Transverse colon (tissue), 4 donors: ENCODE measurements around the gene CPNE1. TPM values are rescaled to one million over a fixed set of nuclear protein-coding genes. Genes with fewer than 3 reads are reported as not detected.

Experiments
- DNase-seq: peaks from one replicate; pipeline ENCODE4 v3.0.0-alpha.2; 2019
- H3K27ac ChIP-seq, 4 donors: fragments of 200-600 bp; sonication (generic); 2 replicates each; pipeline ENCODE4 v1.5.1; 2016 to 2018; ENCODE audit warnings: inconsistent platforms in 4 of 4
- H3K27me3 ChIP-seq: fragments of 200-600 bp; sonication (generic); 2 replicates; pipeline ENCODE4 v1.5.1; 2017; ENCODE audit warnings: inconsistent platforms
- H3K36me3 ChIP-seq, 4 donors: fragments of 200-600 bp; sonication (generic); 2 replicates each; pipeline ENCODE4 v1.5.1; 2017 to 2019; ENCODE audit warnings: inconsistent platforms in 4 of 4
- H3K4me1 ChIP-seq, 4 donors: fragments of 200-600 bp; sonication (generic); 2 replicates each; pipeline ENCODE4 v1.5.1; 2017 to 2020; ENCODE audit warnings: inconsistent platforms in 4 of 4
- H3K4me3 ChIP-seq, 4 donors: fragments of 200-600 bp; sonication (generic); 1 replicate in 1 of 4; 2 replicates in 3 of 4; pipeline versions ENCODE4 v1.5.1 to v1.6.1; 2017 to 2019; ENCODE audit warnings: inconsistent platforms in 4 of 4
- H3K9me3 ChIP-seq, 2 donors: fragments of 200-600 bp; sonication (generic); 2 replicates each; pipeline ENCODE4 v1.5.1; 2017 to 2019; ENCODE audit warnings: inconsistent platforms in 2 of 2
- EP300 ChIP-seq: sonication (generic); formaldehyde crosslinking; IDR thresholded peaks from one replicate; pipeline ENCODE4 v1.6.1; 2017; ENCODE audit warnings: antibody characterized with exemption, low read depth
- POLR2A ChIP-seq: fragments of 450-650 bp; IDR thresholded peaks from one replicate; pipeline ENCODE4 v1.6.1; 2016; ENCODE audit warnings: antibody characterized with exemption, mild to moderate bottlenecking, moderate library complexity
- POLR2AphosphoS5 ChIP-seq, 3 donors: sonication (generic); formaldehyde crosslinking; IDR thresholded peaks; one replicate each; pipeline ENCODE4 v1.6.1; 2016; ENCODE audit warnings: antibody characterized with exemption in 3 of 3
- WGBS, 2 donors: methylation state at CpG; one replicate each; pipeline ENCODE4 v1.1.5; 2018; ENCODE audit warnings: low coverage in 1 of 2; 5-methylcytosine and 5-hydroxymethylcytosine counted together
- in situ Hi-C, 4 donors: fragments of 200-750 bp; cut with MboI; loops; one replicate each; pipeline versions ENCODE4 v1.15.0 to v1.15.1; 2017; ENCODE audit warnings: low sequenced_read_pairs in 3 of 4, low pct_ligation_motif_present in 1 of 4, low pct_unique_long_range_greater_than_20kb in 1 of 4
- intact Hi-C: fragments of 100-400 bp; cut with DNase I; formaldehyde crosslinking; loops from one replicate; pipeline ENCODE4 v1.15.1; 2023; ENCODE audit warnings: low total_unique reads
- total RNA-seq, 4 donors: library from RNA; depleted of rRNA; stranded (reverse); fragments of >200 nt; gene quantifications; one replicate each; pipeline ENCODE4 v1.1.0, GENCODE V29; 2016
- TF ChIP-seq, protein P1 (sequence below), 5 experiments: fragments of 200-600 bp in 3 of 5; fragments of 450-650 bp in 2 of 5; sonication (generic) in 3 of 5; IDR thresholded peaks; 1 replicate in 2 of 5; 2 replicates in 3 of 5; pipeline ENCODE4 v1.5.1; 2016 to 2017; ENCODE audit warnings: antibody characterized with exemption in 5 of 5, inconsistent platforms in 3 of 5, mild to moderate bottlenecking in 2 of 5, moderate library complexity in 1 of 5

Gene CPNE1
- total RNA-seq, 4 donors from 2014 or later, result 67.7 to 225 (median 132) TPM

DNA sequence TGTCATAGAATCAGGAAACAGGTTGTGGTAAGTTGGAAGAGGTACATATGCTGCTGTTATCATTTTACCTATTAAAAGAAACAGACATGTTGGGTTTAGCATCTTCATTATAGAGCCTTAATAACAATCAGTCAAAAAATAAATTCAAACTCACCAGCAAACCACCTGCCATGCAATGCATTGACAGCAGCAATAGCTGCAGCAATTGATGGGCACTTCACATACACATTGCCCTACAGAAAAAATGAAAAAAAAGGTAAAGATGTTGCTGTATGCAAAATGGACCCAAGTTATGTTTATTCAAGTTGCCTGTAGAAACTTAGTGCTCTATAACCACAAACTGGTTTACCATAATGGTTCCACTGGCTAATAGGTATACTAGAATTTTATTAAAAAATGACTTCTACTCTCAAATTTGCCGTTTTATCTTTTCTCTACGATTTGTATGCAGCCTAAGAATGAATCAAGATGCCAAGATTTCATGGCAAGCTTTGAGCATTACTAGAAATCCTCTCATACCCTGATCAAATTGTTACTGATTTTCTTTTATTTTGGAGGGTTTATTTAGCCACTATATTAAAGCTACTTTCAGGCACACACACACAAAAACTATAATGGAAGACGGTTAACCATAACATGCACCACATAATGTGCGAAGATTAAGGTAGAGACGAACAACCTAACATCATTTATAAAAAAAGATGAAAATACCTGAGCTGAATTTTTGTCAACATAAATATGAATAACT lies 40.0 kb upstream of the CPNE1 start:
- Histone ChIP-seq H3K9me3 (no peaks in the 10 kb centered on the region), H3K4me1 (peaks cover 2 to 28% (median 13%) of the 10 kb centered on the region in 4 donors), H3K4me3 (no peak overlapping the region), H3K27me3 (no peaks in the 10 kb centered on the region), H3K27ac (no peak overlapping the region), H3K36me3 (peaks cover 0 to 72% (median 36%) of the 10 kb centered on the region in 4 donors)
- 86% methylated on average over 5 of the region's 5 CpGs for WGBS, 2 donors
- DNase-seq, result no peak
- no peak for TF ChIP-seq EP300
- TF ChIP-seq POLR2A, result no peak
- TF ChIP-seq, protein P1, sequence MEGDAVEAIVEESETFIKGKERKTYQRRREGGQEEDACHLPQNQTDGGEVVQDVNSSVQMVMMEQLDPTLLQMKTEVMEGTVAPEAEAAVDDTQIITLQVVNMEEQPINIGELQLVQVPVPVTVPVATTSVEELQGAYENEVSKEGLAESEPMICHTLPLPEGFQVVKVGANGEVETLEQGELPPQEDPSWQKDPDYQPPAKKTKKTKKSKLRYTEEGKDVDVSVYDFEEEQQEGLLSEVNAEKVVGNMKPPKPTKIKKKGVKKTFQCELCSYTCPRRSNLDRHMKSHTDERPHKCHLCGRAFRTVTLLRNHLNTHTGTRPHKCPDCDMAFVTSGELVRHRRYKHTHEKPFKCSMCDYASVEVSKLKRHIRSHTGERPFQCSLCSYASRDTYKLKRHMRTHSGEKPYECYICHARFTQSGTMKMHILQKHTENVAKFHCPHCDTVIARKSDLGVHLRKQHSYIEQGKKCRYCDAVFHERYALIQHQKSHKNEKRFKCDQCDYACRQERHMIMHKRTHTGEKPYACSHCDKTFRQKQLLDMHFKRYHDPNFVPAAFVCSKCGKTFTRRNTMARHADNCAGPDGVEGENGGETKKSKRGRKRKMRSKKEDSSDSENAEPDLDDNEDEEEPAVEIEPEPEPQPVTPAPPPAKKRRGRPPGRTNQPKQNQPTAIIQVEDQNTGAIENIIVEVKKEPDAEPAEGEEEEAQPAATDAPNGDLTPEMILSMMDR (IDR thresholded peaks at IDR 0.05), result no peak
- peak in 1 of 3 donors; percentile 34 for TF ChIP-seq POLR2AphosphoS5 (IDR thresholded peaks at IDR 0.05)
- in situ Hi-C loops (loop anchor here in 2 of 4 donors (25.0 kb wide), 1 partner anchor 183 kb away; no protein-coding TSS in a partner anchor), intact Hi-C loops (loop anchor here (5.0 kb wide), 1 partner anchor 68 kb away; the partner anchor contains the start of gene PHF20)

DNA sequence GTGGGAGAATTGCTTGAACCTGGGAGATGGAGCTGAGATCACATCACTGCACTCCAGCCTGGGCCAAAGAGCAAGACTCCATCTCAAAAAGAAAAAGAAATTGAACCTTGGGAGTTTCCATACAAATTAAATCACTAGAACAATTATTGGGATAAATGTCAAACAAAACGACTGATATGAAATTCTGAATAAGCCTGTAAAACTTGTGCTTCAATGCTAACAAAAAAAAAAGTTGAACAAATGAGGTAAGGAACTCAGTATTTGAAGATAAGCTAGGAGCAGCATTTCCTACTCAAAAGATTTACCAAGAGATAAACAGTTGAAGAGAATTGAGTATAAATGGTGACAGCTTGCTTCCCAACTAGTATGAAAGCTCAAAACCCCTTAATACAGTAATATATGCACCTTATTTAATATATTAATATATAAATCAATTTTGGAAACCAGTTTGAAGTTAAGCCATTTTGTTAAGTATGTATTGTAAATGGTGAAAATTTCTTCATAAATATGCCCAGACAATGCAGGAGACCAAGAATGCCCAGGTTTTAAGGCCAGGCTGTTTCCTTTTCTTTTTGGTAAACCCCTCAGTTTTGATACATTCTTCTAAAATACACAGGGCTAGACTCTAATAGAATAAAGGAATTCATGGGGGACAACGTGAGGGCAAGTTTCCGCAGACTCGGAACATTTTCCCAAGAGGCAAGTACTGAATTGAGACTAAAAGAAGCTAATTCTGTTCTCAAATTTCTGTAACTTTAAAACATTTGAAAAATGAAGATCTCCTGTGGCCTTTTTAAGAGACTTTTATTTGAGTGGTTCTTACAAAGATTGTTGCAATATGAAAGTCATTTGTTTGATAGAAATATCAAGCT lies 38.4 kb upstream of the CPNE1 start:
- no peak overlapping the region for H3K27ac ChIP-seq
- no peak overlapping the region for H3K4me3 ChIP-seq
- 65 to 66% methylated on average over 4 of the region's 4 CpGs for WGBS, 2 donors
- DNase-seq, result no peak
- peaks cover 0 to 22% (median 15%) of the 10 kb centered on the region in 4 donors for H3K4me1 ChIP-seq
- H3K9me3 ChIP-seq, result no peaks in the 10 kb centered on the region
- in situ Hi-C loops, result loop anchor here in 2 of 4 donors (25.0 kb wide), 1 partner anchor 184 kb away; no protein-coding TSS in a partner anchor
- no peaks in the 10 kb centered on the region for H3K27me3 ChIP-seq
- intact Hi-C loops, result loop anchor here (5.0 kb wide), 1 partner anchor 69 kb away; the partner anchor contains the start of gene PHF20
- H3K36me3 ChIP-seq, result peaks cover 0 to 58% (median 29%) of the 10 kb centered on the region in 4 donors
- TF ChIP-seq POLR2A, result no peak

DNA sequence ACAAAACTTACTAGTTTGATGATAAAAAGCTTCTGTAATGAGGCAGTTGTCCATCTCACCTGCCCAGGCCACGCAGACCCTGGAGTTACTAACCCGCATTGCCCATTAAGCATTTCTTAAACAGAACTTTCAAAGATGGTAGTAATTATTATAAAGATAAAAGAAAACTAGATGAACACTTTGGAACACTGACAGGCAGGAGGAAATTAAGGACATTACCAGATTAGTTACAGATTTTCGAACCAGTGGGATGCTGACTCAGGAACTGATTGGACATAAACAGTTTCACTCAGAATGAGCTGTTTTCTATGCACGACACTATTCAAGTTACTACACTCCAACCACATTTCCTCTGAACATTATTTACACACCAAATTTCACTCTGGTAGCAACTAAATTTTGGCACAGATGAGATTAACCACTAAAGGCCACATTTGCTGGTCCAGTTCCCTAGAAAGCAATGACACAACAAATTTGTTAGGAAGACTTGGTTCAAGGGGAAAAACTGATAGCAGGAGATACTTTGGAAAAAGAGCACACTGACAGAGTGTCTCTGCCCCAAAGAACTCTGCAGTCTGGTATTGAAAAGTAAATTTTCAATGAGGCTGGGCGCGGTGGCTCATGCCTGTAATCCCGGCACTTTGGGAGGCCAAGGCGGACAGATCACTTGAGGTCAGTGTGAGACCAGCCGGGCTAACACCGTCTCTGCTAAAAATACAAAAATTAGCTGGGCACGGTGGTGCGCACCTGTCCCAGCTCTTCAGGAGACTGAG lies 37.5 kb upstream of the CPNE1 start:
- H3K4me3 ChIP-seq, result no peak overlapping the region
- peaks cover 0 to 50% (median 27%) of the 10 kb centered on the region in 4 donors for H3K36me3 ChIP-seq
- H3K9me3 ChIP-seq, result no peaks in the 10 kb centered on the region
- no peak overlapping the region for H3K27ac ChIP-seq
- no peak for DNase-seq
- H3K27me3 ChIP-seq, result no peaks in the 10 kb centered on the region
- in situ Hi-C loops (loop anchor here in 2 of 4 donors (25.0 kb wide), 1 partner anchor 185 kb away; no protein-coding TSS in a partner anchor), intact Hi-C loops (loop anchor here (5.0 kb wide), 1 partner anchor 70 kb away; the partner anchor contains the start of gene PHF20)
- WGBS, 2 donors, result 70 to 84% methylated on average over 6 to 12 of the region's 12 CpGs
- TF ChIP-seq, protein P1 (IDR thresholded peaks at IDR 0.05), result no peak
- TF ChIP-seq POLR2A, result peak; percentile 8
- TF ChIP-seq POLR2AphosphoS5 (IDR thresholded peaks at IDR 0.05), result peak in 1 of 3 donors; percentile 19
- no peak for TF ChIP-seq EP300
- H3K4me1 ChIP-seq, result peaks cover 0 to 31% (median 19%) of the 10 kb centered on the region in 4 donors

DNA sequence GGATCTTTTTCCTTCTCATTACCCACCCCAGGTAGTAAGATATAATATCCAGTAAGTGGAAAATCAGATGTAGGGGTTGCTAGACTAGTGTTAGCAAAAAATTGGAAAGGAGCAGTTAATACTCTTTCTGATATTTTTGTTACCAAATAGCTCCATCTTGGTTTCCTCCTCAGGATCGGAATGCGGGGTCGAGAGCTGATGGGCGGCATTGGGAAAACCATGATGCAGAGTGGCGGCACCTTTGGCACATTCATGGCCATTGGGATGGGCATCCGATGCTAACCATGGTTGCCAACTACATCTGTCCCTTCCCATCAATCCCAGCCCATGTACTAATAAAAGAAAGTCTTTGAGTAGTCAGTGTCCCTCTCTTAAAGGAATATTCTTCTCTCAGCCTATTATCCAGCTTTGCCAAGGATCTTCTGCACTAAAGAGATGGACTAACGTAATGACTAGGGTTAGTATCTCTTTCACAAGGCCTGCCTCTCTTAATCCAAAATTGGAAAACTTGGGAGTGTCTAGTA lies 36.0 kb upstream of the CPNE1 start:
- in situ Hi-C loops (loop anchor here in 2 of 4 donors (25.0 kb wide), 1 partner anchor 187 kb away; no protein-coding TSS in a partner anchor), intact Hi-C loops (loop anchor here (5.0 kb wide), 1 partner anchor 72 kb away; the partner anchor contains the start of gene PHF20)
- no peak for DNase-seq

More for the DNA sequence above, 36.0 kb upstream of the CPNE1 start:
- no peaks in the 10 kb centered on the region for H3K9me3 ChIP-seq
- H3K36me3 ChIP-seq, result peaks cover 0 to 39% (median 18%) of the 10 kb centered on the region in 4 donors
- WGBS, 2 donors, result 92 to 98% methylated on average over 7 of the region's 7 CpGs
- H3K27ac ChIP-seq, result peak overlapping the region in 3 of 4 donors; percentile 91 to 95 (median 92)
- TF ChIP-seq POLR2AphosphoS5 (IDR thresholded peaks at IDR 0.05) (peak in 1 of 3 donors; percentile 35), EP300 (no peak)
- no peak overlapping the region for H3K4me3 ChIP-seq
- H3K27me3 ChIP-seq, result no peaks in the 10 kb centered on the region
- peaks cover 0 to 32% (median 19%) of the 10 kb centered on the region in 4 donors for H3K4me1 ChIP-seq
